Mucosa of descending colon (tissue), 3 donors: Measurements from ENCODE around the gene UBE2S. TPM values are rescaled to one million over a fixed set of nuclear protein-coding genes. Genes with fewer than 3 reads are reported as not detected.

ENCODE experiments used
- ATAC-seq: fragments of 200-7000 bp; cut with Tn5 transposase; one replicate; pipeline ENCODE4 v1.9.1; 2020; ENCODE audit warnings: mild to moderate bottlenecking, moderate library complexity
- DNase-seq, 3 donors: peaks; one replicate each; pipeline ENCODE4 v3.0.0-alpha.2; 2020
- H3K36me3 ChIP-seq: fragments of 200-600 bp; one replicate; pipeline ENCODE4 v1.8.0; 2021; ENCODE audit warnings: low read depth, mild to moderate bottlenecking
- H3K4me1 ChIP-seq: fragments of 200-600 bp; one replicate; pipeline ENCODE4 v1.8.0; 2021; ENCODE audit warnings: low read depth, mild to moderate bottlenecking
- H3K4me3 ChIP-seq: fragments of 200-600 bp; one replicate; pipeline ENCODE4 v1.8.0; 2021; ENCODE audit warnings: mild to moderate bottlenecking
- H3K9me3 ChIP-seq: fragments of 200-600 bp; one replicate; pipeline ENCODE4 v1.8.0; 2021; ENCODE audit warnings: mild to moderate bottlenecking
- CTCF ChIP-seq: fragments of 200-600 bp; IDR thresholded peaks from one replicate; pipeline ENCODE4 v1.8.0; 2022; ENCODE audit warnings: antibody characterized with exemption, mild to moderate bottlenecking
- intact Hi-C, 2 donors: fragments of 100-400 bp; cut with DNase I in 1 of 2; cut with micrococcal nuclease in 1 of 2; formaldehyde crosslinking; loops; one replicate each; pipeline versions ENCODE4 v1.11.0 to v1.11.1; 2022; cut with DNase I, micrococcal nuclease
- total RNA-seq, 3 donors: library from RNA; stranded (reverse); fragmentation: NEBNext Ultra II Directional in 2 of 3; extraction: Animal tissue kit (Norgen Biotek cat#: 25700) in 2 of 3; gene quantifications; one replicate each; pipeline versions ENCODE4 v1.2.1 to v1.2.4, GENCODE V29; 2021 to 2023
- donor health status: DM: no; HTN: no; CAD: no; lungs with moderate emphysema.
- donor health status: DM: no; HTN: no; CAD: no.
- donor health status: DM: no; HTN: yes; CAD: no.

UBE2S gene
- total RNA-seq, 3 donors from 2014 or later, result 14.0 to 41.6 (median 23.0) TPM

- intact Hi-C loops, result loop anchor here (10.0 kb wide), 2 partner anchors 85 to 95 kb away; no protein-coding TSS in a partner anchor
- ATAC-seq, result no peak
- H3K36me3 ChIP-seq, result no peaks in the 10 kb centered on the region
- no peak for DNase-seq
- no peak for TF ChIP-seq CTCF
- no peak overlapping the region for H3K4me3 ChIP-seq
- H3K9me3 ChIP-seq, result no peaks in the 10 kb centered on the region
- peaks cover 29% of the 10 kb centered on the region for H3K4me1 ChIP-seq
Measured at GRCh38 chr19:55389386-55390317, 17.9 kb downstream of the UBE2S start.

- ATAC-seq (no peak), DNase-seq (no peak)
- H3K4me3 ChIP-seq, result no peak overlapping the region
- peaks cover 39% of the 10 kb centered on the region for H3K4me1 ChIP-seq
- H3K9me3 ChIP-seq, result no peaks in the 10 kb centered on the region
- intact Hi-C loops, result loop anchor here (10.0 kb wide), 2 partner anchors 83 to 93 kb away; no protein-coding TSS in a partner anchor
- no peaks in the 10 kb centered on the region for H3K36me3 ChIP-seq
- no peak for TF ChIP-seq CTCF
Measured at GRCh38 chr19:55387736-55388497, 19.7 kb downstream of the UBE2S start.

- Histone ChIP-seq H3K4me3 (peak overlapping the region; percentile 62), H3K4me1 (peaks cover 42% of the 10 kb centered on the region), H3K36me3 (no peaks in the 10 kb centered on the region), H3K9me3 (no peaks in the 10 kb centered on the region)
- ATAC-seq (no peak), DNase-seq (peak in 2 of 3 donors; percentile 31 to 53)
- TF ChIP-seq CTCF, result no peak
- intact Hi-C loops, result loop anchor here (10.0 kb wide), 2 partner anchors 82 to 92 kb away; no protein-coding TSS in a partner anchor
Measured at GRCh38 chr19:55386493-55386971, 21.1 kb downstream of the UBE2S start.

GRCh38 chr19:55385724-55386492 is 21.7 kb downstream of the UBE2S start, which contains the start of gene RPL28:
Gene RPL28 (plus strand): TSS chr19:55385932. CDS start chr19:55386358, 426 bp downstream.
- H3K4me1 ChIP-seq, result peaks cover 42% of the 10 kb centered on the region
- intact Hi-C loops, result loop anchor here (10.0 kb wide), 2 partner anchors 81 to 91 kb away; no protein-coding TSS in a partner anchor
- peak; percentile 85 for ATAC-seq
- H3K36me3 ChIP-seq, result no peaks in the 10 kb centered on the region
- H3K9me3 ChIP-seq, result no peaks in the 10 kb centered on the region
- peak; percentile 99 to 100 (median 99) for DNase-seq
- peak within 1 kb of the TSS; percentile 62 for H3K4me3 ChIP-seq
- TF ChIP-seq CTCF, result no peak
